DND-41 (cell line): ENCODE data around the gene GRM4.

Experiments
- ATAC-seq: fragments of 200-7000 bp; cut with Tn5 transposase; 3 replicates; pipeline ENCODE4 v1.9.1; 2021; ENCODE audit warnings: low read depth; ENCODE audit not compliant: insufficient read depth
- DNase-seq: peaks from one replicate; pipeline ENCODE4 v3.0.0-alpha.2; 2020
- H2AFZ ChIP-seq: 2 replicates; pipeline ENCODE4 v1.6.0; 2012; ENCODE audit warnings: low read depth, low read length
- H3K27ac ChIP-seq: 2 replicates; pipeline ENCODE4 v1.5.1; 2012; ENCODE audit warnings: low read length, inconsistent platforms
- H3K27me3 ChIP-seq: fragments of 200-600 bp; sonication (generic); 2 replicates; pipeline ENCODE4 v1.6.0; 2012; ENCODE audit warnings: low read length, mild to moderate bottlenecking, inconsistent platforms; ENCODE audit not compliant: insufficient read depth, poor library complexity
- H3K36me3 ChIP-seq: 2 replicates; pipeline ENCODE4 v1.5.1; 2012; ENCODE audit warnings: low read length, inconsistent platforms; ENCODE audit not compliant: insufficient read depth
- H3K4me1 ChIP-seq: 2 replicates; pipeline ENCODE4 v1.5.1; 2012; ENCODE audit warnings: mild to moderate bottlenecking, low read length; ENCODE audit not compliant: insufficient read depth
- H3K4me2 ChIP-seq: 2 replicates; pipeline ENCODE4 v1.6.0; 2012; ENCODE audit warnings: mild to moderate bottlenecking, moderate library complexity, low read length, inconsistent platforms; ENCODE audit not compliant: insufficient read depth
- H3K4me3 ChIP-seq, 2 experiments: fragments of 200-600 bp in 1 of 2; shearing (Covaris generic) in 1 of 2; 2 replicates each; pipeline ENCODE4 v1.5.1; 2012 to 2016; ENCODE audit warnings: inconsistent platforms in 2 of 2, low read length in 2 of 2, mild to moderate bottlenecking in 2 of 2, low read depth in 1 of 2, moderate library complexity in 1 of 2
- H3K79me2 ChIP-seq: 2 replicates; pipeline ENCODE4 v1.6.0; 2012; ENCODE audit warnings: low read length, inconsistent platforms; ENCODE audit not compliant: insufficient read depth
- H3K9ac ChIP-seq: 2 replicates; pipeline ENCODE4 v1.6.0; 2012; ENCODE audit warnings: low read depth, mild to moderate bottlenecking, inconsistent platforms, low read length, moderate library complexity
- H3K9me3 ChIP-seq: 2 replicates; pipeline ENCODE4 v1.5.1; 2012; ENCODE audit warnings: low read length, moderate library complexity, mild to moderate bottlenecking, inconsistent platforms; ENCODE audit not compliant: insufficient read depth, severe bottlenecking
- H4K20me1 ChIP-seq: 2 replicates; pipeline ENCODE4 v1.6.0; 2012; ENCODE audit warnings: low read length; ENCODE audit not compliant: insufficient read depth
- CTCF ChIP-seq: IDR thresholded peaks from 2 replicates; pipeline ENCODE4 v1.5.1; 2012; ENCODE audit warnings: borderline replicate concordance, low read length, moderate library complexity, mild to moderate bottlenecking; ENCODE audit not compliant: poor library complexity, severe bottlenecking; ENCODE audit errors: extremely low read depth
- EZH2 ChIP-seq: IDR thresholded peaks from 3 replicates; pipeline ENCODE4 v1.6.1; 2012; ENCODE audit warnings: borderline replicate concordance, low read depth, mild to moderate bottlenecking, moderate library complexity, low read length, inconsistent platforms; ENCODE audit not compliant: severe bottlenecking

Gene GRM4

GRCh38 chr6:34172961-34173775, 27.3 kb upstream of the GRM4 start:
- Histone ChIP-seq H3K4me3 (no peak overlapping the region), H2AFZ (no peak overlapping the region), H3K4me1 (no peaks in the 10 kb centered on the region), H3K9me3 (no peaks in the 10 kb centered on the region), H3K4me2 (no peak overlapping the region), H4K20me1 (no peaks in the 10 kb centered on the region), H3K79me2 (no peaks in the 10 kb centered on the region), H3K27me3 (peaks cover 5% of the 10 kb centered on the region), H3K36me3 (no peaks in the 10 kb centered on the region), H3K27ac (no peak overlapping the region), H3K9ac (no peak overlapping the region)
- ATAC-seq (no peak), DNase-seq (no peak)
- TF ChIP-seq EZH2 (no peak), CTCF (no peak)

- Histone ChIP-seq H4K20me1 (no peaks in the 10 kb centered on the region), H3K4me3 (no peak overlapping the region), H2AFZ (no peak overlapping the region), H3K4me2 (no peak overlapping the region), H3K79me2 (no peaks in the 10 kb centered on the region), H3K9me3 (no peaks in the 10 kb centered on the region), H3K9ac (no peak overlapping the region), H3K27me3 (peaks cover 8% of the 10 kb centered on the region), H3K4me1 (no peaks in the 10 kb centered on the region), H3K36me3 (no peaks in the 10 kb centered on the region), H3K27ac (no peak overlapping the region)
- no peak for TF ChIP-seq CTCF
- TF ChIP-seq EZH2: no peak
- no peak for DNase-seq
- no peak for ATAC-seq
Observed at GRCh38 chr6:34170346-34170745, 24.5 kb upstream of the GRM4 start.

- H3K4me1 ChIP-seq: no peaks in the 10 kb centered on the region
- peaks cover 8% of the 10 kb centered on the region for H3K27me3 ChIP-seq
- H2AFZ ChIP-seq: no peak overlapping the region
- H3K9ac ChIP-seq: no peak overlapping the region
- H3K4me2 ChIP-seq: no peak overlapping the region
- H3K9me3 ChIP-seq: no peaks in the 10 kb centered on the region
- no peaks in the 10 kb centered on the region for H3K36me3 ChIP-seq
- H4K20me1 ChIP-seq: no peaks in the 10 kb centered on the region
- H3K4me3 ChIP-seq: no peak overlapping the region
- no peak overlapping the region for H3K27ac ChIP-seq
- no peaks in the 10 kb centered on the region for H3K79me2 ChIP-seq
- ATAC-seq (no peak), DNase-seq (no peak)
- TF ChIP-seq CTCF (no peak), EZH2 (no peak)
Observed at GRCh38 chr6:34169897-34170296, 24.0 kb upstream of the GRM4 start.
